HG03432 (cell line): ENCODE measurements around the gene NUF2.
"Not testable (repeated sequence)": the region's sequence is repeated elsewhere in the genome, so short reads cannot be mapped to it uniquely, and the experiment has no call there.

Experiments
- ATAC-seq: cut with Tn5 transposase; IDR thresholded peaks from one replicate; pipeline ENCODE4 v1.9.1; 2021; ENCODE audit warnings: mild to moderate bottlenecking, moderate library complexity; ENCODE audit not compliant: unreplicated experiment

Gene NUF2

GRCh38 chr1:163331116-163331515 lies 9.4 kb downstream of the NUF2 start:
- ATAC-seq, result no peak

DNA sequence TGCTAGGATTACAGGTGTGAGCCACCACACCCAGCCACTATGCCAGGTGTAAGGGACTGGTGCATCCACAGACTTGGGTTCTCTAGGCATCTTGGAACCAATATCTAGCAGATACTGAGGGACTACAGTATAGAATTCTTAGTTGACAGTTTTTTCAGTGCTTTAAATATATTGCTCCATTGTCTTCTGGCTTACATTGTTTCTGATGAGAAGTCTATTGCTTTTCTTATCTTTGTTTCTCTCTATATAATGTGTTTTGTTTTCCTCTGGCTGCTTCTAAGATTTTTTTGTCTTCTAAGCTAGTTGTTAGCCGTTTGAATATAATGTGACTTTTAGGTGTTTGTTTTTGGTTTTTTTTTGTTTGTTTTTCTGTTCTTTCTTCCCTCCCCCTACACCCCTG lies 13.5 kb downstream of the NUF2 start:
- no peak for ATAC-seq

GRCh38 chr1:163337631-163338030 lies 15.9 kb downstream of the NUF2 start:
- ATAC-seq, result no peak

- ATAC-seq, result no peak
Observed at GRCh38 chr1:163346326-163346870, 24.6 kb downstream of the NUF2 start.

GRCh38 chr1:163347106-163347505 lies 25.4 kb downstream of the NUF2 start:
- ATAC-seq, result no peak

DNA sequence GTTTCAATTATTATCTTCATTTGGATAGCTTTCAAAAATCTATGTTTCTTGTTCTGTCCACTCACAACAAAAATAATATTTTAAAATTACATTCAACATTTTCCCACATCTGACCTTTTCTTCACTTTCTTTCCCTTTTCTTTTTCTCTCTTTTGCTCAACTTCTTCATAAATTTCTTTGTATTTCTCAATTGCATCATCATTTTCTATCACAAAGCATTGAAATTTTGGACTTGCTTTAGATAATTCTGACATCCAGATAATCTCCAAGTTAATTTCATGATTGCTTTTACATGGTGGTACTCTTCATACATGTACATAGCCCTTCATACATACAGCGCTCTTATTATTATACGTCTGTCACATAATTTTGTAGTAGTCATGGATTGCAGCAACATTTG lies 30.2 kb downstream of the NUF2 start:
- no peak for ATAC-seq

GRCh38 chr1:163357378-163357777 lies 35.6 kb downstream of the NUF2 start:
- no peak for ATAC-seq

- ATAC-seq, result not testable (repeated sequence)
Observed at GRCh38 chr1:163358172-163358571, 36.4 kb downstream of the NUF2 start.

DNA sequence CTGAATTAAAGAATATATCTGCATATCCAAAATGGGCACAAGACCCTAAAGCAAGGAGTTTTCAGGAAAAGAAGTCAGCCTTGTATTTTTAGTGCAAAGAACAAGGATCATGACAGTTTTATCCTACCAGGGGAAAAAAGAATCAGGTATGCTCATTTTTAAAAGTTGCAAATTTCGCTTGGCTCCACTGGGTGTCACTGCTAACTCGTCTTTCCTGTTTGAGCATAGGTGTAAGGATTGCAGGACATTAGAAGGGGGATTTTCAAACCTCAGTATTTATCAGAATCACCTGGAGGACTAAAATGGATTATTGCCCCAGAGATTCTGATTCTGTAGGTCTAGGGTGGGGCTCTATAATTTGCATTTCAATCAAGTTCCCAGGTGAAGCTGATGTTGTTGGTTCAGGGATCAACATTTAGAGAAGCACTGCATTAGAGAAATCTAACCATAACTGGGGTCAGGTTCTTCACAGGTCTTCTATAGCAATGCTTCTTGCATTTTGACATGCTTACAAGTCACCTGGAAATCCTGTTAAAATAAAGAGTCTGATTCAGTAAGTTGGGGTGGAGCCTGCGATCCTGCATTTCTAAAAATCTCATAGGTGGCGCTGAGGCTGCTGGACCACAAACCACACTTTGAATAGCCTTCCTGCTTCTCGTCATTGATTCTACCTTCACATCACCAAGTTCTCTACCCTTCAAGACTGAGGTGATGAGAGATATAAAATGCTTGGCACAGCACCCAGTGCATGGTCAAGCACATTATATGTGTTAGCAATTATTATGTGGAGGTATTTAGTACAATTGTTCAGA lies 39.6 kb downstream of the NUF2 start:
- ATAC-seq, result peak; percentile 67

- no peak for ATAC-seq
Observed at GRCh38 chr1:163365186-163365585, 43.4 kb downstream of the NUF2 start.

DNA sequence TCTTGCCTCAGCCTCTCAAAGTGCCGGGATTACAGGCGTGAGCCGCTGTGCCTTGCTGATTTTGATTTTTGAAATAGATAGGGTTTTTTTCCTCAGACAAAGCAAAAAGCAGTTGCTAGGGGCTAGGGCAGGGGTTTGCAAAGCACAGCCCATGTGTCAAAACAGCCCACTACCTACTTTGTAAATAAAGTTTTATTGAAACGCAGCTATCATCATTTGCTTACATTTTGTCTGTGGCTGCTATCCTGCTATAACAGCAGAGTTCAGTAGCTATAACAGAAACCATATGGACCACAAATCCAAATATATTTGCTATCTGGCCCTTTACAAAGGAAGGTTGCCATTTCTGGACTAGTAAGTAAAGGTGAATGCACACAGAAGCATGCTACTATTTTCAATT lies 44.8 kb downstream of the NUF2 start:
- no peak for ATAC-seq

- ATAC-seq, result no peak
Observed at GRCh38 chr1:163367721-163368120, 46.0 kb downstream of the NUF2 start.

DNA sequence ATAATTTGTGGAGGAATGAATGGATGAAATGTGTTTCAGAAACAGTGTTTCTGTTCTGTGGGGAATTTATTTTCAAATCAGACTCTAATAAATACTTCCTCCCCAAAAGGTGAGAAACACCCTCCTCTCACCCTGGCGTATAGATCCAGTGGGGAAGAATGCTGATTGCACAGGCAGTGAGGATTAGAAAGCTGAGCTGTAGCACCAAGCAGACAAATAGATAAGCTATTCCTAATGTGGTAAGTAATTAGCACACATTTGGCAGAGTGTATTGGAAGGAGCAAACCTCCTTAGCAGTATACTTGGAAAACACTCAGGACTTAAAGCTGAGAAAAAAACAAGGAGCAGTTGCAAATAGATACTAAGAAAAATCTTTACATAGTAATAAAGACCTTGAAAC lies 50.8 kb downstream of the NUF2 start:
- ATAC-seq, result no peak

GRCh38 chr1:163378554-163378953 lies 56.8 kb downstream of the NUF2 start:
- ATAC-seq, result no peak

GRCh38 chr1:163379801-163380200 lies 58.0 kb downstream of the NUF2 start:
- no peak for ATAC-seq

DNA sequence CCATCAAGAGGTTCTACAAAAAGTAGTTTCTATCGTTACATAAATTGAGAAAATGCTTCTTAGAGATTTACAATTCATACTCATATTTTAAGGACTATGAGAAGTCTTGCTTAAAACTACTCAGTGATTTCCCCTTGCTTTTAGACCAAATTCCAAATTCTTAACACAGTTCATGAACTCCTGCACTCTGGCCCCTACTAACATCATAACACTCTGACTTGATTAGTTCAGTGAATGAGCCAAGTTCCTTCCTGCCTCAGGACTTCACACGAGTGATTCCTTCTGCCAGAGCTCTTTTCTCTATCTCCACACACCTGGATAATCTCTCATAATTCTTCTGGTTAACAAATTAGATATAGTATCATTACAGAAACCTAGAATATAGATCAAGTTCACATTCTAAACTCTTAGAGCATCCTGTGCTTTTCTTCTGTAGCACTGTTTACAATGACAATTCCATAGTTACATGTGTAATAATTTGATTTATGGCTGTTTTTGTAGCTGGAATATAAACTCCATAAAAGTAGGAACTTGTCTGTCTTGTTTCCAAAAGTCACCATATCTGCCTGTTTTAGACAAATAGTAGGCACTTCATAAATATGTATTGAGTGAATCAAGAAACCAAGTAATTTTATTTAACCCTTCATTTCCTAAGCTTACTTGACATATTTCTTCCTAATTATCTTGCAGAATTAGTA lies 59.9 kb downstream of the NUF2 start:
- no peak for ATAC-seq

DNA sequence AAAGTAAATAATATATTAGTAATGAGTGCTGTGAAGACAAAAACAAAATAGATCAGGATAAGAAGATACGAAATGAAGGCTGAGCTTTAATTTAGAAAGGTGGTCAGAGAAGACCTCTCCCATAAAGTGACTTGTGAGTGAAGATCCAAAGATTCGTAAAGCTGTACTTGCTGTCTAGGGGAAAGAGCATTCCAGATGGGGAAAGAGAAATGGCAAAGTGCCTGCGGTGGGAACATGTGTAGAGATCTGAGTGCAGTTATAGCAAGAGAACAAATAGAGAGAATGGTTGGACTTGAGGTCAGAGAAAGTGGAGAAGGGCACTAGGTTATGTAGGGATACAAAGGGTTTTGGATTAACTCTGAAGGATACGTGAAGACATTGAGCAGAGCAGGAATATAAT lies 60.6 kb downstream of the NUF2 start:
- no peak for ATAC-seq

DNA sequence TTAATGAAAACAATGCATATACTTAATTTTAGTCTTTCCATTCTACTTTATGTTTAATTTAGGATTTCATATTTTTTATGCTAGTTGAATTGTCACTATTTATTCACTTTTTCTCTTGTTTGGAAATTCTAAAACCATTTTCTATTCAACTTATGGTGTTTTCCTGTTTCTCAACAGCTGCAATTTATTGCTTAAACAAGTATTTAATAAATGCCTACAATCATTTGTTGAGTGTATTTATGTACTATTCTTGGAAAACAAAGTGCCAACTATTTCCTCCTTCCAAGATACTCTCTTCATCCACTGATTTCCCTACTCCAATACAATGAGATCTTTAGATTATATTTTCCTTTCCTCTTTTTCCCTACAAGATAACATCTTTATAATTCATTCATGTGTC lies 65.4 kb downstream of the NUF2 start:
- no peak for ATAC-seq

DNA sequence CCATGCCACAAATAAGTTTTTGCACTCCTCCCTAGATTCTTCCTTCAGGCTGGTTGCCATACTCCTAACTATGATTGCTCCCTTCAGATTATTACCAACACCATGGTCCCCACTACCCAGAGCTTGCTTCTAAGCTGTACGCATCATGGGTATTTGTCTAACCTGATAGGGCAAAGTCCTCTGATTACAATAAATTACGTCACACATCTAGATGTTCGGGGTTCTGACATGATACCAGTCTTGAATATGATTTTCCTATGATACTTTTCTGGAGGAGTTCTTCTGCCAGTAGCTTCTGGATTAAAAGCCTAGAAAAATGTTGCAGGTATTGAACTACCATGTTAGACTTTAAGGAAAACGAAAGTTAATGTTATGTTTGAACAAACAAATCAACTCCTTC lies 67.2 kb downstream of the NUF2 start:
- no peak for ATAC-seq

- no peak for ATAC-seq
Observed at GRCh38 chr1:163395790-163396189, 74.0 kb downstream of the NUF2 start.

DNA sequence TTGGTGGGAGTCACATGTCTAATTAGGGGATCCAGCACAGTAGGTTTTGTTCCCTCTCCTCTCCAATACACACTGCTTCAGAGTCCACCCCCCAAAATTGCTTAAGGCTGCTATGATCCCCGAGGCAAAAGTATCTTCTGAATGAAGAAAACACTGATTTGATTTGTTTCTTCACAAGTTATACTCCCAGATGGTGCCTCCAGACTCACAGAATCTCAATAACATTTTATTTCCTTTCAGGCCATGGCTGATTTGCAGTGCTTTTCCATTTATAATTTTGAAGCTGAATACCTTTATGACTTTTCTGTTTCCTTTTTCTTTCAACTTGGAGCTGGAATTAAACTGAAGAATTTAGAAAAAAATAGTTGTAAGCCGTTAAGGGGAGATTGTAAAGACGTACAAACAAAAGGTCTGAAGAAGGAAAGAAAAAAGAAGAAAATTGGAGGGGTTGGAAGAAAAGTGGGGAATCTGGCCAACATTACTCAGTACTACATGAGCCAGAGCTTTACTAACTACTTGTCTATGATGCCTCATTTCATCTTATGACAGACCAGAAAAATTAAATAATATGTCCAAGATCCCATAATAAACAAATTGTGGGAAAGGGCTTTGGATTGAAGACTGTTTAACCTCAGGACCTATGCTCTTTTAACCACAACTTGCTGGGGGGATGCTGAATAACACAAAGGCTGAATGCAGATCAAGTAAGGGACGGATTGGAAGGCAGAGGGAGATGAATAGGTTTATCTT lies 75.9 kb downstream of the NUF2 start:
- no peak for ATAC-seq
